Uterus (tissue), 4 donors: Measurements from ENCODE around the gene COL4A1. TPM values are rescaled to one million over a fixed set of nuclear protein-coding genes. Genes with fewer than 3 reads are reported as not detected.

Experiments
- DNase-seq, 2 donors: peaks; one replicate each; pipeline ENCODE4 v3.0.0-alpha.2; 2019 to 2020
- H3K27ac ChIP-seq, 2 donors: fragments of 200-600 bp; sonication (generic); 1 replicate in 1 of 2; 2 replicates in 1 of 2; pipeline ENCODE4 v1.5.1; 2016 to 2018
- H3K27me3 ChIP-seq, 2 donors: fragments of 200-600 bp; sonication (generic); one replicate each; pipeline ENCODE4 v1.5.1; 2018 to 2019; ENCODE audit warnings: control low read depth in 1 of 2
- H3K36me3 ChIP-seq, 2 donors: fragments of 200-600 bp; sonication (generic); one replicate each; pipeline ENCODE4 v1.5.1; 2019; ENCODE audit warnings: control low read depth in 1 of 2
- H3K4me1 ChIP-seq, 2 donors: fragments of 200-600 bp; sonication (generic); one replicate each; pipeline ENCODE4 v1.5.1; 2018 to 2019; ENCODE audit warnings: control low read depth in 1 of 2
- H3K4me3 ChIP-seq, 2 donors: fragments of 200-600 bp; sonication (generic); 1 replicate in 1 of 2; 2 replicates in 1 of 2; pipeline ENCODE4 v1.5.1; 2018 to 2019; ENCODE audit warnings: mild to moderate bottlenecking in 1 of 2
- H3K9me3 ChIP-seq, 2 donors: fragments of 200-600 bp; sonication (generic); one replicate each; pipeline ENCODE4 v1.5.1; 2019; ENCODE audit warnings: control low read depth in 1 of 2
- CTCF ChIP-seq, 4 experiments: fragments of 200-600 bp in 2 of 4; fragments of 450-650 bp in 2 of 4; sonication (generic) in 2 of 4; IDR thresholded peaks; one replicate each; pipeline ENCODE4 v1.5.1; 2016 to 2019; ENCODE audit warnings: antibody characterized with exemption in 4 of 4, mild to moderate bottlenecking in 2 of 4, moderate library complexity in 1 of 4
- POLR2A ChIP-seq, 2 donors: fragments of 450-650 bp; IDR thresholded peaks; one replicate each; pipeline ENCODE4 v1.6.1; 2016; ENCODE audit warnings: antibody characterized with exemption in 2 of 2, mild to moderate bottlenecking in 1 of 2, moderate library complexity in 1 of 2
- intact Hi-C: fragments of 100-400 bp; cut with DNase I; formaldehyde crosslinking; loops from one replicate; pipeline ENCODE4 v1.15.1; 2023; ENCODE audit warnings: low total_unique reads
- total RNA-seq, 4 donors: library from RNA; depleted of rRNA in 3 of 4; stranded (reverse); fragments of >200 nt in 3 of 4; gene quantifications; one replicate each; pipeline versions ENCODE4 v1.1.0 to v1.2.4, GENCODE V29; 2014 to 2023
- donor health status: DM: yes; HTN: yes; CAD: no.

Gene COL4A1
- total RNA-seq, 4 donors from 2014 or later, result 164 to 737 (median 209) TPM

- peak overlapping the region; percentile 82 to 94 for H3K27ac ChIP-seq
- H3K9me3 ChIP-seq, result no peaks in the 10 kb centered on the region
- no peaks in the 10 kb centered on the region for H3K27me3 ChIP-seq
- intact Hi-C loops, result loop anchor here (5.0 to 10.0 kb wide), 2 partner anchors 193 to 226 kb away; no protein-coding TSS in a partner anchor
- TF ChIP-seq CTCF (IDR thresholded peaks at IDR 0.05) (no peak), POLR2A (IDR thresholded peaks at IDR 0.05) (no peak)
- H3K36me3 ChIP-seq, result no peaks in the 10 kb centered on the region
- no peak for DNase-seq
- H3K4me3 ChIP-seq, result peak overlapping the region in 1 of 2 donors; percentile 5
- peaks cover 5 to 7% of the 10 kb centered on the region in 2 donors for H3K4me1 ChIP-seq
Observed at GRCh38 chr13:110221406-110222117, 85.4 kb downstream of the COL4A1 start.

GRCh38 chr13:110220471-110220870 lies 86.5 kb downstream of the COL4A1 start:
- Histone ChIP-seq H3K27ac (peak overlapping the region; percentile 82 to 94), H3K36me3 (no peaks in the 10 kb centered on the region), H3K4me1 (peaks cover 7 to 10% of the 10 kb centered on the region in 2 donors)

DNA sequence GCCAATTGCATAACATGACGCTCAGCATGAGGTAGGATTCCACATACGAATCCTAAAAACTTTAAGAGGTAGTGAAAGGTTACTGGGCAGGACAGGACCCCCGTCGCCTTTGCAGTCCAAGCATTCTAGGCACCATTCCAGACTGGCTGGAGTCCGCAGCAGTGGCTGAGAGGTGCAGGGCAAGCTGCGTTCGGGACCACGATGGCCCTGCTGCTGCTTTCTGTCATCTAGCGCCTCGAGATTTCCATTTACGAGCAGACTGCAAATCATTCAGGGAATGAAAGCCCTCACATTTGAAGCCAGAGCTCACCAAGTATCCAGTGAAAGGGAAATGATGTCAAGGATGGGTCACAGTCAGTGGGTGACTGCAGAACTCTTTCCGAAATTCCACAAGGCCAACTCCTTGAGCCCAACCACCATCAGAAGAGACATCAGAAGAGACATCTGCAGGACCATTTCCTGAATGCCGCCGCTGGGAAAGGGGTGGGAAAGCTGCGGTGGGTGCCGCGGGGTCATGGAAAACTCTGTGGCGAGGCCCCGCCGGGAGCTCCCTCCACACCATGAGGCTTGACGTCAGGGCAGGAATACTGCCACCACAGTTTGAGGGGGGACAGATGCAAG lies 88.3 kb downstream of the COL4A1 start:
- no peaks in the 10 kb centered on the region for H3K9me3 ChIP-seq
- H3K4me3 ChIP-seq, result no peak overlapping the region
- peaks cover 7 to 10% of the 10 kb centered on the region in 2 donors for H3K4me1 ChIP-seq
- no peak for DNase-seq
- H3K27me3 ChIP-seq, result no peaks in the 10 kb centered on the region
- intact Hi-C loops, result no loop called here
- H3K27ac ChIP-seq, result peak overlapping the region; percentile 3 to 18
- no peak for TF ChIP-seq CTCF (IDR thresholded peaks at IDR 0.05)
- no peak for TF ChIP-seq POLR2A (IDR thresholded peaks at IDR 0.05)
- no peaks in the 10 kb centered on the region for H3K36me3 ChIP-seq

More at GRCh38 chr13:110220471-110220870, 86.5 kb downstream of the COL4A1 start:
- no peak overlapping the region for H3K4me3 ChIP-seq
- intact Hi-C loops, result loop anchor here (5.0 to 10.0 kb wide), 2 partner anchors 194 to 227 kb away; no protein-coding TSS in a partner anchor
- H3K9me3 ChIP-seq, result no peaks in the 10 kb centered on the region
- TF ChIP-seq POLR2A (IDR thresholded peaks at IDR 0.05) (no peak), CTCF (IDR thresholded peaks at IDR 0.05) (no peak)
- H3K27me3 ChIP-seq, result no peaks in the 10 kb centered on the region
- no peak for DNase-seq

DNA sequence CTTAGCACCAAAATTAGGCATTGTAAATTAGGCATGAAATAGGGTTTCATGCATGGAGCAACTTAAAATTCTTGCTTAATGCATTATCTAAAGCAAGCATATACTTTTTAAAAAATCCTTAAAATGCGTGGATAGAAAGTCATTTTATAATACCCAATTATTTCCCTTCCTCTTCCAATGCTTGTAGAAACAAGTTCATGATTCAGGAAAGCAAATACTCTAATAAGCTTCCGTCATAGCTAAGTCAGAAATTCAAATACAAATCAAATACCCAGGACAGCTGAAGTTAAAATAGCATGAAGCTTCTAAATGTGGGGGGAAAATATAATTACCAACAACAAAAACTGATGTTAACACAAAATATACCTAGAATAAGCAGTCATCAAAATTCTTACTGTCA lies 89.1 kb downstream of the COL4A1 start:
- Histone ChIP-seq H3K4me3 (no peak overlapping the region), H3K4me1 (peaks cover 7 to 10% of the 10 kb centered on the region in 2 donors), H3K27ac (peak overlapping the region in 1 of 2 donors; percentile 62), H3K9me3 (no peaks in the 10 kb centered on the region), H3K36me3 (no peaks in the 10 kb centered on the region), H3K27me3 (no peaks in the 10 kb centered on the region)
- DNase-seq, result no peak
- intact Hi-C loops, result no loop called here
- TF ChIP-seq CTCF (IDR thresholded peaks at IDR 0.05) (no peak), POLR2A (IDR thresholded peaks at IDR 0.05) (no peak)

DNA sequence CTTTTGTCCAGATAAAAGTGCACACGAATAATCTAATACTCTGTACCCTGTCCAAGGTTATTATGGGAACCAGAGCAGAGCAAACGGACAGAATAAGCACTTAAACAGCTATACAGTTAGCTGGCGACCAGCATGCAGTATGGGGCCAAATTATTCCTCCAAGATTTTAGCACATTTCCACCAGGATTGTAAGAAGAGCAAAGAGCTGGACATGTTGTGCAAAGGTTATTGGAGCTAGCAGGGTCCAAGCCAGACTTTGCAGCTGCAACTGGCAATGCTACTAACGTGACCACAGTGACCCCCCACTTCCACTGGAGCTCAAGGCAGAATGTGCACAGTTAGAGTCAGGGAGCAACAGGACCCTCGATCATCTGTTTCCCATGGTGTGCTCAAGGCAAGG lies 89.9 kb downstream of the COL4A1 start:
- Histone ChIP-seq H3K4me3 (no peak overlapping the region), H3K4me1 (peaks cover 7 to 10% of the 10 kb centered on the region in 2 donors), H3K27ac (peak overlapping the region; percentile 55 to 62), H3K9me3 (no peaks in the 10 kb centered on the region), H3K36me3 (no peaks in the 10 kb centered on the region), H3K27me3 (no peaks in the 10 kb centered on the region)
- no peak for DNase-seq
- TF ChIP-seq POLR2A (IDR thresholded peaks at IDR 0.05) (no peak), CTCF (IDR thresholded peaks at IDR 0.05) (no peak)
- intact Hi-C loops, result no loop called here
